Esophagus squamous epithelium (tissue), 4 donors: ENCODE measurements around the gene RUVBL1.

Experiments
- POLR2A ChIP-seq, 4 donors: fragments of 450-650 bp; IDR thresholded peaks; one replicate each; pipeline ENCODE4 v1.6.1; 2017; ENCODE audit warnings: antibody characterized with exemption in 4 of 4, mild to moderate bottlenecking in 4 of 4, moderate library complexity in 3 of 4
- TF ChIP-seq, protein P1 (sequence below), 6 experiments: fragments of 450-650 bp in 4 of 6; fragments of 200-600 bp in 2 of 6; sonication (generic) in 2 of 6; IDR thresholded peaks; one replicate each; pipeline ENCODE4 v1.5.1; 2016 to 2019; ENCODE audit warnings: antibody characterized with exemption in 6 of 6, mild to moderate bottlenecking in 4 of 6, moderate library complexity in 4 of 6

GRCh38 chr3:128095222-128095703 is 28.3 kb downstream of the RUVBL1 start:
- TF ChIP-seq, protein P1, sequence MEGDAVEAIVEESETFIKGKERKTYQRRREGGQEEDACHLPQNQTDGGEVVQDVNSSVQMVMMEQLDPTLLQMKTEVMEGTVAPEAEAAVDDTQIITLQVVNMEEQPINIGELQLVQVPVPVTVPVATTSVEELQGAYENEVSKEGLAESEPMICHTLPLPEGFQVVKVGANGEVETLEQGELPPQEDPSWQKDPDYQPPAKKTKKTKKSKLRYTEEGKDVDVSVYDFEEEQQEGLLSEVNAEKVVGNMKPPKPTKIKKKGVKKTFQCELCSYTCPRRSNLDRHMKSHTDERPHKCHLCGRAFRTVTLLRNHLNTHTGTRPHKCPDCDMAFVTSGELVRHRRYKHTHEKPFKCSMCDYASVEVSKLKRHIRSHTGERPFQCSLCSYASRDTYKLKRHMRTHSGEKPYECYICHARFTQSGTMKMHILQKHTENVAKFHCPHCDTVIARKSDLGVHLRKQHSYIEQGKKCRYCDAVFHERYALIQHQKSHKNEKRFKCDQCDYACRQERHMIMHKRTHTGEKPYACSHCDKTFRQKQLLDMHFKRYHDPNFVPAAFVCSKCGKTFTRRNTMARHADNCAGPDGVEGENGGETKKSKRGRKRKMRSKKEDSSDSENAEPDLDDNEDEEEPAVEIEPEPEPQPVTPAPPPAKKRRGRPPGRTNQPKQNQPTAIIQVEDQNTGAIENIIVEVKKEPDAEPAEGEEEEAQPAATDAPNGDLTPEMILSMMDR (IDR thresholded peaks at IDR 0.05) = peak; percentile 39 to 95 (median 84)
- TF ChIP-seq POLR2A (IDR thresholded peaks at IDR 0.05) = no peak
